H9 (cell line): ENCODE data around the gene CACNA1D. TPM values are rescaled to one million over a fixed set of nuclear protein-coding genes. Genes with fewer than 3 reads are reported as not detected.

ENCODE experiments used
- DNase-seq: peaks from one replicate; pipeline ENCODE4 v3.0.0-alpha.2; 2017
- H2AFZ ChIP-seq: one replicate; pipeline ENCODE4 v1.6.1; 2013; ENCODE audit warnings: mild to moderate bottlenecking, low read length, control low read depth, moderate library complexity
- H2AK5ac ChIP-seq: 2 replicates; pipeline ENCODE4 v1.6.1; 2013; ENCODE audit warnings: low read length, control low read depth, mixed read lengths; ENCODE audit not compliant: insufficient read length
- H2BK120ac ChIP-seq: one replicate; pipeline ENCODE4 v1.6.1; 2013; ENCODE audit warnings: low read depth, mild to moderate bottlenecking, low read length, control low read depth, inconsistent platforms; ENCODE audit not compliant: poor library complexity, severe bottlenecking
- H2BK12ac ChIP-seq: 2 replicates; pipeline ENCODE4 v1.6.1; 2013; ENCODE audit warnings: low read length, control low read depth, mixed read lengths, low read depth; ENCODE audit not compliant: insufficient read length
- H2BK15ac ChIP-seq: 2 replicates; pipeline ENCODE4 v1.6.1; 2013; ENCODE audit warnings: low read depth, low read length, control low read depth
- H2BK20ac ChIP-seq: one replicate; pipeline ENCODE4 v1.6.1; 2013; ENCODE audit warnings: low read depth, mild to moderate bottlenecking, low read length, control low read depth, inconsistent platforms; ENCODE audit not compliant: poor library complexity, severe bottlenecking
- H2BK5ac ChIP-seq: 2 replicates; pipeline ENCODE4 v1.6.1; 2013; ENCODE audit warnings: low read length, control low read depth, mixed read lengths; ENCODE audit not compliant: insufficient read length
- H3K14ac ChIP-seq: 2 replicates; pipeline ENCODE4 v1.6.1; 2013; ENCODE audit warnings: low read length, control low read depth; ENCODE audit not compliant: insufficient read depth
- H3K18ac ChIP-seq: 2 replicates; pipeline ENCODE4 v1.6.1; 2013; ENCODE audit warnings: low read depth, mild to moderate bottlenecking, mixed read lengths, low read length, control low read depth; ENCODE audit not compliant: insufficient read length
- H3K23ac ChIP-seq: 2 replicates; pipeline ENCODE4 v1.6.1; 2013; ENCODE audit warnings: low read length, control low read depth, mixed read lengths, low read depth; ENCODE audit not compliant: insufficient read length
- H3K23me2 ChIP-seq: 2 replicates; pipeline ENCODE4 v1.6.1; 2013; ENCODE audit warnings: low read depth, mild to moderate bottlenecking, mixed read lengths, low read length, control low read depth; ENCODE audit not compliant: insufficient read length, poor library complexity, severe bottlenecking
- H3K27ac ChIP-seq: 2 replicates; pipeline ENCODE4 v1.5.1; 2013; ENCODE audit warnings: low read length, control low read depth, mixed read lengths, low read depth; ENCODE audit not compliant: insufficient read length
- H3K27me3 ChIP-seq: 2 replicates; pipeline ENCODE4 v1.6.1; 2013; ENCODE audit warnings: low read length, control low read depth, inconsistent platforms; ENCODE audit not compliant: insufficient read depth
- H3K4ac ChIP-seq: 2 replicates; pipeline ENCODE4 v1.6.1; 2013; ENCODE audit warnings: low read depth, mild to moderate bottlenecking, control low read depth, inconsistent platforms, low read length, moderate library complexity
- H3K4me1 ChIP-seq: 2 replicates; pipeline ENCODE4 v1.6.1; 2013; ENCODE audit warnings: low read length, control low read depth, inconsistent platforms; ENCODE audit not compliant: insufficient read depth
- H3K4me2 ChIP-seq: 2 replicates; pipeline ENCODE4 v1.6.1; 2013; ENCODE audit warnings: low read length, control low read depth, mixed read lengths; ENCODE audit not compliant: insufficient read length, insufficient read depth
- H3K56ac ChIP-seq: 2 replicates; pipeline ENCODE4 v1.6.1; 2013; ENCODE audit warnings: low read depth, mild to moderate bottlenecking, mixed read lengths, low read length, control low read depth; ENCODE audit not compliant: insufficient read length
- H3K79me1 ChIP-seq: 2 replicates; pipeline ENCODE4 v1.6.1; 2013; ENCODE audit warnings: low read depth, mild to moderate bottlenecking, moderate library complexity, low read length, control low read depth, inconsistent platforms; ENCODE audit not compliant: insufficient read depth, poor library complexity, severe bottlenecking
- H3K79me2 ChIP-seq: 2 replicates; pipeline ENCODE4 v1.6.1; 2013; ENCODE audit warnings: low read length, control low read depth, inconsistent platforms; ENCODE audit not compliant: insufficient read depth
- H3K9ac ChIP-seq: 2 replicates; pipeline ENCODE4 v1.6.1; 2013; ENCODE audit warnings: low read length, control low read depth, mixed read lengths; ENCODE audit not compliant: insufficient read length; ENCODE audit errors: extremely low read depth
- H3K9me3 ChIP-seq: one replicate; pipeline ENCODE4 v1.6.1; 2013; ENCODE audit warnings: low read depth, low read length, inconsistent platforms; ENCODE audit not compliant: control insufficient read depth
- H3T11ph ChIP-seq: one replicate; pipeline ENCODE4 v1.6.1; 2013; ENCODE audit warnings: mild to moderate bottlenecking, low read length, control low read depth, inconsistent platforms
- H4K20me1 ChIP-seq: one replicate; pipeline ENCODE4 v1.6.1; 2013; ENCODE audit not compliant: control insufficient read depth, insufficient read length, insufficient read depth
- H4K5ac ChIP-seq: 2 replicates; pipeline ENCODE4 v1.6.1; 2013; ENCODE audit warnings: low read depth, mild to moderate bottlenecking, mixed read lengths, low read length, control low read depth; ENCODE audit not compliant: insufficient read length
- H4K8ac ChIP-seq: replicated peaks from 2 replicates; pipeline ENCODE4 v1.6.1; 2013; ENCODE audit warnings: low read length, control low read depth, mixed read lengths, low read depth; ENCODE audit not compliant: insufficient read length
- H4K91ac ChIP-seq: 2 replicates; pipeline ENCODE4 v1.6.1; 2013; ENCODE audit warnings: low read depth, mild to moderate bottlenecking, moderate library complexity, mixed read lengths, low read length, control low read depth; ENCODE audit not compliant: insufficient read length
- H3K27ac Mint-ChIP-seq, 3 experiments: 2 replicates in 2 of 3; 3 replicates in 1 of 3; pipeline ENCODE4 v1.8.0; 2020 to 2021; ENCODE audit warnings: mixed read lengths in 3 of 3, mild to moderate bottlenecking in 1 of 3, moderate library complexity in 1 of 3
- H3K27me3 Mint-ChIP-seq: 2 replicates; pipeline ENCODE4 v1.8.0; 2021; ENCODE audit warnings: low read depth, mild to moderate bottlenecking, moderate library complexity, mixed read lengths
- H3K36me3 Mint-ChIP-seq, 3 experiments: 2 replicates in 2 of 3; 3 replicates in 1 of 3; pipeline ENCODE4 v1.8.0; 2020 to 2021; ENCODE audit warnings: low read depth in 3 of 3, mixed read lengths in 3 of 3; ENCODE audit not compliant: insufficient read depth in 1 of 3
- H3K4me1 Mint-ChIP-seq, 2 experiments: 2 replicates each; pipeline ENCODE4 v1.8.0; 2020; ENCODE audit warnings: mixed read lengths in 2 of 2
- H3K4me3 Mint-ChIP-seq, 2 experiments: 2 replicates in 1 of 2; 3 replicates in 1 of 2; pipeline ENCODE4 v1.8.0; 2020 to 2021; ENCODE audit warnings: mild to moderate bottlenecking in 2 of 2, mixed read lengths in 2 of 2, moderate library complexity in 1 of 2
- H3K9me3 Mint-ChIP-seq, 2 experiments: 2 replicates in 1 of 2; 3 replicates in 1 of 2; pipeline ENCODE4 v1.8.0; 2020; ENCODE audit warnings: mild to moderate bottlenecking in 2 of 2, mixed read lengths in 2 of 2, moderate library complexity in 1 of 2
- WGBS: extraction: QIAGEN DNeasy Blood & Tissue Kit; methylation state at CpG from one replicate; pipeline ENCODE4 v1.1.7; 2013; ENCODE audit warnings: missing lambda C conversion rate, low lambda C conversion rate, mixed read lengths; ENCODE audit not compliant: insufficient read length; ENCODE audit errors: extremely low coverage; 5-methylcytosine and 5-hydroxymethylcytosine counted together
- total RNA-seq: library from RNA; stranded (reverse); gene quantifications from 2 replicates; pipeline ENCODE4 v1.2.1, GENCODE V29; 2021
- TF ChIP-seq, protein P1 (sequence below): fragments of 200-600 bp; sonication (generic); conservative IDR thresholded peaks from 3 replicates; pipeline ENCODE4 v1.8.0; 2021; ENCODE audit warnings: antibody characterized with exemption, mild to moderate bottlenecking

CACNA1D gene
- total RNA-seq, 1 experiment from 2014 or later, result 3.5 TPM

DNA sequence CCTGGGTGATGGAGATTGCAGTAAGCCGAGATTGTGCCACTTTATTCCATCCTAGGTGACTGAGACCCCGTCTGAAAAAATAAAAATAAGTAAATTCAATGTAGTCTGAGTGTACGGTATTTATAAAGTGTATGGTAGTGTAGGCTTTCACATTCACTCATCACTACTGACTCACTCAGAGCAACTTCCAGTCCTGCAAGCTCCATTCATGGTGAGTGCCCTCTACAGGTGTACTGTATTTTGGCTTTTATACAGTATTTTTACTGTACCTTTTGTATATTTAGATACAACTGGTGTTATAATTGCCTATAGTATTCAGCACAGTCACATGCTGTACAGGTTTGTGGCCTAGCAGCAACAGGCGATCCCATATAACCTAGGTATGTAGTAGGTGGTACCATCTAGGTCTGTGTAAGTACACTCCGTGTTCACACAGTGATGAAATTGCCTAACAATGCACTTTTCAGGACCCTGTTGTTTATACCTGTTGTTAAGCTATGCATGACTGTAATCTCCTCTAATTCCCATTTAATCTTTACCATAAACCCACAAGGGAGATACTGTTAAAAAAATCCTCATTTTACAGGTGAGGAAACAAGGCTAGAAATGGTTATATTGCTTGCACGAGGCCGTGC, 19.3 kb downstream of the CACNA1D start:
- Histone ChIP-seq H3K9me3 (no peaks in the 10 kb centered on the region), H3K4me2 (no peak overlapping the region), H4K5ac (no peak overlapping the region), H2AK5ac (no peak overlapping the region), H3K23me2 (no peaks in the 10 kb centered on the region), H2BK15ac (no peak overlapping the region), H3K4ac (no peak overlapping the region), H3K56ac (no peak overlapping the region), H3K4me1 (peaks cover 2% of the 10 kb centered on the region; the same call in 1 of the 2 replicates), H3K27me3 (no peaks in the 10 kb centered on the region; the same call in 1 of the 2 replicates), H3K9ac (no peak overlapping the region), H3K18ac (no peak overlapping the region), H4K91ac (no peak overlapping the region), H3K27ac (no peak overlapping the region), H3K14ac (no peak overlapping the region), H4K20me1 (no peaks in the 10 kb centered on the region), H3K79me2 (no peaks in the 10 kb centered on the region), H3K23ac (no peak overlapping the region), H3K79me1 (no peaks in the 10 kb centered on the region), H2BK120ac (no peak overlapping the region), H2BK5ac (no peak overlapping the region), H3T11ph (no peak overlapping the region), H2AFZ (no peak overlapping the region), H2BK20ac (no peak overlapping the region), H4K8ac (no peak overlapping the region), H2BK12ac (no peak overlapping the region)
- TF ChIP-seq, protein P1, sequence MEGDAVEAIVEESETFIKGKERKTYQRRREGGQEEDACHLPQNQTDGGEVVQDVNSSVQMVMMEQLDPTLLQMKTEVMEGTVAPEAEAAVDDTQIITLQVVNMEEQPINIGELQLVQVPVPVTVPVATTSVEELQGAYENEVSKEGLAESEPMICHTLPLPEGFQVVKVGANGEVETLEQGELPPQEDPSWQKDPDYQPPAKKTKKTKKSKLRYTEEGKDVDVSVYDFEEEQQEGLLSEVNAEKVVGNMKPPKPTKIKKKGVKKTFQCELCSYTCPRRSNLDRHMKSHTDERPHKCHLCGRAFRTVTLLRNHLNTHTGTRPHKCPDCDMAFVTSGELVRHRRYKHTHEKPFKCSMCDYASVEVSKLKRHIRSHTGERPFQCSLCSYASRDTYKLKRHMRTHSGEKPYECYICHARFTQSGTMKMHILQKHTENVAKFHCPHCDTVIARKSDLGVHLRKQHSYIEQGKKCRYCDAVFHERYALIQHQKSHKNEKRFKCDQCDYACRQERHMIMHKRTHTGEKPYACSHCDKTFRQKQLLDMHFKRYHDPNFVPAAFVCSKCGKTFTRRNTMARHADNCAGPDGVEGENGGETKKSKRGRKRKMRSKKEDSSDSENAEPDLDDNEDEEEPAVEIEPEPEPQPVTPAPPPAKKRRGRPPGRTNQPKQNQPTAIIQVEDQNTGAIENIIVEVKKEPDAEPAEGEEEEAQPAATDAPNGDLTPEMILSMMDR, result peak; percentile 51
- no peak for DNase-seq
- no peaks in the 10 kb centered on the region for H3K36me3 Mint-ChIP-seq
- H3K27me3 Mint-ChIP-seq, result peaks cover under 1% of the 10 kb centered on the region
- H3K9me3 Mint-ChIP-seq, result no peaks in the 10 kb centered on the region
- H3K27ac Mint-ChIP-seq, result no peak overlapping the region
- H3K4me3 Mint-ChIP-seq, result no peak overlapping the region
- H3K4me1 Mint-ChIP-seq, result peaks cover 26 to 41% of the 10 kb centered on the region in 2 experiments
- no CpG with 5 or more reads among the region's 7 CpGs for WGBS
